GM19099 (cell line): ENCODE data around the gene RNF133.

ENCODE experiments used
- POLR2A ChIP-seq: IDR thresholded peaks from 3 replicates; pipeline ENCODE4 v1.6.1; 2011; ENCODE audit warnings: low read depth; ENCODE audit not compliant: insufficient read length; ENCODE audit errors: extremely low read depth

The RNF133 gene, protein sequence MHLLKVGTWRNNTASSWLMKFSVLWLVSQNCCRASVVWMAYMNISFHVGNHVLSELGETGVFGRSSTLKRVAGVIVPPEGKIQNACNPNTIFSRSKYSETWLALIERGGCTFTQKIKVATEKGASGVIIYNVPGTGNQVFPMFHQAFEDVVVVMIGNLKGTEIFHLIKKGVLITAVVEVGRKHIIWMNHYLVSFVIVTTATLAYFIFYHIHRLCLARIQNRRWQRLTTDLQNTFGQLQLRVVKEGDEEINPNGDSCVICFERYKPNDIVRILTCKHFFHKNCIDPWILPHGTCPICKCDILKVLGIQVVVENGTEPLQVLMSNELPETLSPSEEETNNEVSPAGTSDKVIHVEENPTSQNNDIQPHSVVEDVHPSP

DNA sequence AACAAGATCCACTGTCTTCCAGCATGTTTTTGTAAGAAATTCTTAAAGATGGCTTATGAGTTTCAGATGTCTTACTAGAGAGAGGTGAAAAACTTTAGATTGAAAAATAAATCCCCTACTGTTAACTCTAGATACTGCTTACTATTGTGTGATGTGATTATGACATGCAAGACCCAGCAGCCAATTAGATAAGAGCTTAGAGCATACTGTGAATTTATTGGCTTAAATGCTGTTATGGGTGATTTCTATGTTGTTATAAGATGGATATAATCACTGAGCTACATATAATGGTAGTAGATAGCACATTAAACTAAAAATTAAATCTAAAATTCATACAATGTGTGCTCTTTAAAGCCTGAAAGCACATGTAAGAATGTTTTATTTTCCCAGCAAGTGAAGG lies at the start of gene RNF133:
Gene RNF133, minus strand, starts transcription at position 101 of the 400 bp plus-strand sequence. CDS start 199 bp downstream, outside the sequence.
- TF ChIP-seq POLR2A: no peak

- no peak for TF ChIP-seq POLR2A
Observed at GRCh38 chr7:122748195-122748594, 49.3 kb upstream of the RNF133 start.

GRCh38 chr7:122746948-122747347 lies 48.0 kb upstream of the RNF133 start:
- no peak for TF ChIP-seq POLR2A

DNA sequence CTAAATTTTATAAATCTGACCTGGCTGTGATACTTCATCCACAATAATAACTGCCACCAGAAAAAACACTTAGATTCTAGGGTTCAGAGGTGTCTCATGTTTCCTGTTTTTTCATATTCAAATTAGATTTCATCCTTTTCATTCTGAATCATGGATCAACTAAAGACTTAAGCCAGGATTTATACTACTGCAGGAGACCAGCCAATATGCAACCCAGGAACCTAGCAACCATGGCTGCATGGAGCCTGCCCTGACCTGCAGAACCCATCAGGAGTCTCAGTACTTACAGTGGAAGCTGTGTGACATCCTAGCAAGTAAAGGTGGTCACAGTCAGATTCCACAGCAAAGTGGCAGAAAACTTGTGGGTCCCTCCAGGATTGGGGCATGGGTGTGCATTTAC lies 44.3 kb upstream of the RNF133 start:
- TF ChIP-seq POLR2A: no peak

DNA sequence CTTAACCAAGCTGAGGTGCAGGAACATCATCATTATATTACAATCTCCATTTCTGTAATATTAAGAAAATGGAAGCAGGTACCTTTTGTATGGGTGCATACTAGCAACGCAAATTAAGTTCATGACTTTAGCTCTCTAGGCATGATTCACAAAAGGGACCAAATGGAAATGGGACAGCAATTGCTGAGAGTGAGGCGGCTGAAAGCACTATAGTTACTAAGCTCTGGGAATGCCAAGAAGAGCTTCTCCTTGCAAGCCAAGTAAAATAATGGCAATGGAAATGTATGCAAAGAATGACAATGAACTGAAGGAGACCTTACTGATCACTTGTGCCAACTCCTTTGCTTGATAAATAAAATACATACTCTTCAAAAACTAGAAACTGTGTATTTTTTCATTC lies 40.0 kb upstream of the RNF133 start:
- no peak for TF ChIP-seq POLR2A

DNA sequence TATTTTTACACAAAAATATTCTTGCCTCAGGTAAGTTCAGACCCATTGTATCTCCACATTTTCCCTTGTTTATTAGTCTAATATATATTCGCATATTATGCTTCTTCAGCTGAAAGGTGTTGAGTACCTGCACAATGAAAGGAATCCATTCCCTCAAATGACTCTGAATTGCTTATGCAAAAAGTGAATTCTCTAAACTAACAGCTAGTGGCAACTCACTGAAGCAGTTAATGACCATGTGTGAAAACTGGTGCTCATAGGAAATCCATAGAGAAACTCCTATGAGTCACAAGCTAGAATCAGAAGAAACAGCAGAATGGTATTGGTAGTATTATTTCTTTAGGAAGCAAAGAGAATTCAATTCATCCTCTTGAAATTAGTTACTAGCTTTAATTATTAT lies 37.3 kb upstream of the RNF133 start:
- TF ChIP-seq POLR2A: no peak

DNA sequence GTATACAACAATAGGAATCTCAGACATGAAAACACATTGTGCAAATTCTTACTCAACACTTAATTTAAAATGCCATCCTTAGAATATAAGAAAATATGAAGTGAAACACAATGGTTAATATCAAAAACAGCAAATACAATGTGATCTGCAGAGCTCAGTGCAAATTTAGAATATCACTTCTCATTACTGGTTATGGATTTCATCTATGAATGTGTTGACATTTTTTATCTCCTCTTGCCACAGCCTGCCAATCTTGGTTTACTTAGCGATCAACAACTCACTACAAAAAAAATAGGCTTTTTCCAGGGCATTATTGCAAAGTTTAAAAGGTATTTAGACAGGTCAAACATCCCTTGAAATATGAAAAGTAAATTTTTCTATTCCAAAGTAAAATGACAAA lies 28.8 kb upstream of the RNF133 start:
- no peak for TF ChIP-seq POLR2A

DNA sequence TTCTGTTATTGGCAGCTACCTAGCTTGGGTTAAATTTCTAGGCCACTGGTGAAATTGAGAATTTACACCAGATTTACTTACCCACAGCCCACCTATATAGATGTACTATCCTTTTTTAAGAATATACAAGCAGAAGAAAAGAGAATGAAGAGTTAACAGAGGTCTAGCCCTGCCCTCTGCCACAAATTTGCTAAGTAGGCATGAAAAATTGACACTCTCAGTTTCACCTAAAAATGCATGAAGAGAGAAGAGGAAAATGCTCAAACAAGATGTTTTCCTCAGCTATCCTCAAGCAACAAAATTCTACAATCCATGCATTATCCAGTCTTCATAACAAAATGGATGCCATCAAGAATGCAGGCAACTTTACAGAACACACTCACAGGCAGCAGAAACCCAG lies 28.4 kb upstream of the RNF133 start:
- no peak for TF ChIP-seq POLR2A

DNA sequence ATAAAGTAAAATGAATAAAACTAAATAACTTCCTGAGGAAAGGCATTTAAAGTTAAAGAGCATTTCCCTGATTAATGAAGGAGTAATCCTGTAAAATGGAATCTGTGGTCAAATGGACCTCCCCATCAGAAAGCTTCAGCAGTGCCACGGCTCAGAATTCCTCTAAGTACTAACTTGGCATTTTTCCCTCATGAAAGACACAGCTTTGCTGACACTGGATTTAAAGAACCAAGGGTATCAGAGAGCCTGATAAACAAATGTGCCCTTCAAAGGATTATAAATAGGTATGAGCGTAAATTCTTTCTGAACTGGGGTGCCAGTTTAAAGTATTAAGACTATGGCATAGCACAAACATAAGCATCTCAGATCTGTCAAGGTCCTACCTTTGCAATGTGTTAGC lies 28.0 kb upstream of the RNF133 start:
- TF ChIP-seq POLR2A: no peak

GRCh38 chr7:122724366-122724765 lies 25.4 kb upstream of the RNF133 start:
- no peak for TF ChIP-seq POLR2A

DNA sequence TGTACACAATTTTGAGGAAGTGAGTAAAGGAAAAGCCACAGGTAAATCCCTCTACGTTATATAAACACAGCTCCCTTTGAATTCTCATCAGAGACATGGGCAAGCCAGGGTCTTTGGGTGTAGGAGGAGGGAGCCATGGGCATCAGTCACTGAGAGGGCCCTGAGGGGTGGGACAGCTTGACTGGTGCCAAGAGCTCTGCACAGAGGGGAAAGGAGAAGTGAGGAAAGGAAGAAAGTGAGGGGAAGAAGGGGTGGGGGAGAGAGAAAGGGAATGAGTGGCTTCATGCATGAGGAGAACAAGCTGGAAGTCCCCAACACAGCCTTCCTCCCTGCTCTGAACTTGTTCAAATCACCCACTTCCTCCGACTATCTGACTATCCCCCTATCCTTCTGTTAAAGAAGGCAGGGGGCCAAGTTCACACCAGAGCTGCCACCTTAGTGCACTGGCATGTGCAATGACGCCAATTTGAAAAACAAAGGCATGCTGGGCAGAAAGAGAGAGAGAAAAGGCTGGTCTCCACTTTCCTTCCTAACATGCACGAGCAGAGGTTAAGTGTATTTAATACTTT lies 20.2 kb upstream of the RNF133 start:
- TF ChIP-seq POLR2A: no peak

DNA sequence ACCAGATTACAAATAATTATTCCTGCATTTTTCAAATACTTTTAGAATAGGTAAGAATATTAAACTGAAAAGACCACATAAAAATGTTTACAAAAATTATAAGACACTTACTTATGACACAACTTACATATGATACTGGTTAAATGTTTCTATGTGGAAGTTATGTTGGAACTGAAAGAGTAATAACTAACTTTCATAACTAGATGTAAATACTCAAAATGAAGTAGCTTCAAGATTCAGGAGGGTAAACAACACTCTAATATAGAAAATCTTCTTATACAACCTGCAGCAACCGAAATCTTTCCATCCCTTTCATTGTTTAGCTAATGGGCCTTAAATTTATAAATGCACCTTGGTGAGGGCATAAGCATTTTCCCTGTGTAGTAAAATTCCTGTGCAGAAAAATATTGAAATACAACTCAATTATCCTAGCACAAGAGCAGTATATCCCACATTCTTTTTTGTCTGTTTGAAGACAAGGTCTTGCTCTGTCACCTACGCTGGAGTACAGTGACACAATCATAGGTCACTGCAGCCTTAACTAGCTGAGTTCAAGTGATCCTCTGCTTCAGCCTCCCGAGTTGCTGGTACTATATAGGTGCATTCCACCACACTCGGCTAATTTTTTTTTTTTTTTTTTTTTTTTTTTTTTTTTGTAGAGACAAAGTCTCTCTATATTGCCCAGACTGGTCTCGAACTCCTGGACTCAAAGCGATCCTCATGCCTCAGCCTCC lies 18.6 kb upstream of the RNF133 start:
- TF ChIP-seq POLR2A: no peak

DNA sequence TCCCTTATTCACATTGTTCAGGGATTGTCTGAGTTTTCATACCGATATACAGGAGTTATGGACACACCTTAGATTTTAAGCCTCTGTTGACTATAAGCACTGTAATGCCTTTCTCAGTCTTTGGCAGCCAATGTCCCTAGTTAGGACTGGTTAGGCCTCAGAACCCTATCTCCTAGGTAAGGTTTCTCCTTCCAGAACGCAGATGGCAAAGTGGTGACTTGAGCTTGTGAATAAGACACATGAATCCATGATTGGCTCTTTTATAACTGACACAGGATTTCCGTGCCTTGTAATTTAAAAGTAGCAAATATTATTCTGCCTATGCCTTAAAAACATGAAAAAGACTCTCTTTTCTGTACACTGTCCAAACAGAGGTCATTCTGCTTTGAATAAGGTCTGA lies 16.3 kb upstream of the RNF133 start:
- TF ChIP-seq POLR2A: no peak

DNA sequence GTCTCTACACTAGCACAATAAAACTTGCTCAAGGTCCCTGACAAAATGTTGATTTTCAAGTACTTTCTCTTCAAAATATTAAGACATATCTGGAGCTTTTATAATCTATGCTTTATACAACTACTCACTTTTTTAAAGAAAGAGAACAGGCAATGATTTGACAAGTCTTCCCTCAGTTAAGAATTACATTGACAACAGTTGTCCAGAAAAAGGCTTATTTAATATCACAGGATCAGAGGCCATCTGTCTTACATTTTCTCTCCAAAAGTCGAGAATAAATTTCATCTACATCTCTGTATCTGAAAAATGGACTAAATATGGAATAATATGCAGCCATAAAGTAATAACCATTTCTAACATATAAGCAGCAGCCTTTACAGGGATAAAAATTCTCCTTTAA lies 12.0 kb upstream of the RNF133 start:
- no peak for TF ChIP-seq POLR2A

GRCh38 chr7:122709930-122710646 lies 11.2 kb upstream of the RNF133 start:
- TF ChIP-seq POLR2A: no peak
